ENCODE data around the gene C1orf35.

DNA sequence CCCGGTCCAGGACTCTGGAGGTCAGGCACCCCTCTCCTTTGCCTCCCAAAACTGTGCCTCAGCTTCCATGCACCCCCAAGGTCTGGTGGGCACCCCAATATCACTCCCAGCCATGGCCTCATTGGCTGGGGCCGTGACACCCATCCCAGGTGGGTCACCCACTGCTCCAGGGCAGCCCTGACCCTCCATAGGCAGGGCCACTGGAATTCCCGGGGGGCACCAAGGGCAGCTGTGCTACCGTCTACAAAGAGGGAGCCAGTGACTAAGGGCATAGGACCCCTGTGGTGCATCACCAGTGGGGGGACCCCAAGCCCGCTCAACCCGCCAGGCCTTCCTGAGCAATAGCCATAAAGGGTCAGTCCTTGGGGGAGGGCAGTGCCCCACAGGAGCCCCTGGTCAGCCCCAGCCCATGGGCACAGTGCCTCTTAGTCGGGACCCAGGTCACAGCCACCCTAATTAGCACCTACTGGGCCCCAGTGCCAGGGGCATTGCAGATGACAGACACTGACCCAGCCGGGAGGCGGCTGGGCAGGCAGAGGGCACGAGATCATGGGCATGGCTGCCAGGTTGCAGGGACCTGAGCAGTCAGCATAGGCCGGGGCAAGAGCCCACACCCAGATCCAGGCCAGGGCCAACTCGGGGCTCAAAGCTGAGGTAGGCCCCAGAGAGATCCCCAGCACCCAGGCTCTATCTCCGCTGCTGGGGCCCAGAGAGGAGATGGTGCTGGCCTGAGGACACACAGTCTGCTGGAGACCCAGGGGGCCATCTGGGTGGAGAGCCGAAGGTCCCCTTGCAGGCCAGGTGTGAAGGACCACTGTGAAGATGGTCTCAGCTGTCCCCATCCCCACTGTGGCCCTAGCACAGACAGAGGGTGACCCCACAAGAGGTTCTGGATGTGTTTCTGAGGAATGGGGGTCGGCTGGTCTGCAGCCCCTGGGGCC, 39.6 kb downstream of the C1orf35 start:
- TF ChIP-seq FOS (IDR thresholded peaks at IDR 0.05; ENCODE audit: low read depth, low read length) (no peak), MAFK (IDR thresholded peaks at IDR 0.05; ENCODE audit: low read depth, low read length) (no peak), MXI1 (IDR thresholded peaks at IDR 0.05; ENCODE audit: borderline replicate concordance, low read depth, low read length) (no peak)
- TF ChIP-seq, protein P1, sequence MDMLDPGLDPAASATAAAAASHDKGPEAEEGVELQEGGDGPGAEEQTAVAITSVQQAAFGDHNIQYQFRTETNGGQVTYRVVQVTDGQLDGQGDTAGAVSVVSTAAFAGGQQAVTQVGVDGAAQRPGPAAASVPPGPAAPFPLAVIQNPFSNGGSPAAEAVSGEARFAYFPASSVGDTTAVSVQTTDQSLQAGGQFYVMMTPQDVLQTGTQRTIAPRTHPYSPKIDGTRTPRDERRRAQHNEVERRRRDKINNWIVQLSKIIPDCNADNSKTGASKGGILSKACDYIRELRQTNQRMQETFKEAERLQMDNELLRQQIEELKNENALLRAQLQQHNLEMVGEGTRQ (IDR thresholded peaks at IDR 0.05; ENCODE audit: low read depth, low read length): no peak
- TF ChIP-seq, protein P2, sequence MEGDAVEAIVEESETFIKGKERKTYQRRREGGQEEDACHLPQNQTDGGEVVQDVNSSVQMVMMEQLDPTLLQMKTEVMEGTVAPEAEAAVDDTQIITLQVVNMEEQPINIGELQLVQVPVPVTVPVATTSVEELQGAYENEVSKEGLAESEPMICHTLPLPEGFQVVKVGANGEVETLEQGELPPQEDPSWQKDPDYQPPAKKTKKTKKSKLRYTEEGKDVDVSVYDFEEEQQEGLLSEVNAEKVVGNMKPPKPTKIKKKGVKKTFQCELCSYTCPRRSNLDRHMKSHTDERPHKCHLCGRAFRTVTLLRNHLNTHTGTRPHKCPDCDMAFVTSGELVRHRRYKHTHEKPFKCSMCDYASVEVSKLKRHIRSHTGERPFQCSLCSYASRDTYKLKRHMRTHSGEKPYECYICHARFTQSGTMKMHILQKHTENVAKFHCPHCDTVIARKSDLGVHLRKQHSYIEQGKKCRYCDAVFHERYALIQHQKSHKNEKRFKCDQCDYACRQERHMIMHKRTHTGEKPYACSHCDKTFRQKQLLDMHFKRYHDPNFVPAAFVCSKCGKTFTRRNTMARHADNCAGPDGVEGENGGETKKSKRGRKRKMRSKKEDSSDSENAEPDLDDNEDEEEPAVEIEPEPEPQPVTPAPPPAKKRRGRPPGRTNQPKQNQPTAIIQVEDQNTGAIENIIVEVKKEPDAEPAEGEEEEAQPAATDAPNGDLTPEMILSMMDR (conservative IDR thresholded peaks at IDR 0.05; ENCODE audit: low read depth, low read length): no peak

Measured in IMR-90 (cell line).